NCI-H748 treated with DMSO at 0.1 percent for 48 hours (cell line): ENCODE measurements around the gene HSH2D.
A peak's percentile ranks its signal among the peaks of the same experiment; 100 is the strongest.

Source experiments
- DNase-seq: peaks from one replicate; lab custom pipeline; 2025; lab: John Stamatoyannopoulos, UW

Gene HSH2D

DNA sequence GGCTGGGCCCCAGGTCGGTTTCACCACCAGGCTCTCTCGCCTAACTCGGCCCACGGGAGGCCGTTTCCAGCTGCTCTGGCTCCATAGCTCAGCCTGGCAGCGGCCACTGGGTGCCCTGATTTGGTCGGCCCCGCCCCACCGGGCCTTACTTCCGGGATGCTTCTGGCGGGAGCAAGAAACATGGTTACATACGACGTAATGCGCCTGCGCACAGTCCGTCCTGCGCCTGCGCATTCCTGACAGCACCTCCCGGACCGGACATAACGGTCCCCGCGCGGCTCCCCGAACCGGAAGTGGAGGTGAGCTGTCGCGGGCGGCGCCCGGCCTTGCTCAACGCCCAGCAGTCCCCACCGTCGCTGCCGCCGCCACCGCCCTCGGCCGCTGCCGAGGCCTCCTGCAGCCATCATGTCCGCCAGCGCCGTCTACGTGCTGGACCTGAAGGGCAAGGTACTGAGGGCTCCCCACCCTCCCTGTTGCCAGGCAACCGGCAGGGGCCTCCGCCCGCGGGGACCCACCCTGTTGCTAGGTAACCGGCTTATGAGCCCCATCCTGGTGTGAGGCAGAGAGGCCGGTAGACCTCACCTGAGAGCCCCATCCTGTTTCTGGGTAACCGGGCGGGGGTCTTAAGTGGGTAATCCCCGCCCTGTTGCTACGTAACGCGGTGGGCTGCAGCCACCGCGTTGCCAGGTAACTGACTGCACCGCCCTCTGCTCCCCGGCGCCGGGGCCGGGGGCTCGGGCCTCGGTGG, 54.3 kb downstream of the HSH2D start, which contains the start of gene AP1M1:
TSS of gene AP1M1 (plus strand) at position 290 of the 748 bp plus-strand sequence. CDS start at position 406, 116 bp downstream.
- DNase-seq, result peak; percentile 79

DNA sequence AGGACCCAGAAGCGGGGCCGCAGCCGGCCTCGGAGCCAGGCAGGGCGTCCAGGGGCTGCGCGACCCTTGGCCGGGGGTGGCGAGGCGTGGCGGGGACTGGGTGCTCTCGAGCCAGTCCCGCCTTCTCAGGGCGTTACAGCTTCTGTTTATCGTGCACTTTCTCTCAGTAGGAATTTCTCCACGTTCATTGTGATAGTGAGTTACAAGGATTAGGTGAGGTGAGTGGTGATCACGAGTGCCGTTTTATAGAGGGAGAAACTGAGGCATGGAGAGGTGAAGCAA, 54.8 kb downstream of the HSH2D start:
- DNase-seq, result no peak

- DNase-seq, result no peak
These were observed 55.9 kb downstream of the HSH2D start for GRCh38 chr19:16199275-16199932.

DNA sequence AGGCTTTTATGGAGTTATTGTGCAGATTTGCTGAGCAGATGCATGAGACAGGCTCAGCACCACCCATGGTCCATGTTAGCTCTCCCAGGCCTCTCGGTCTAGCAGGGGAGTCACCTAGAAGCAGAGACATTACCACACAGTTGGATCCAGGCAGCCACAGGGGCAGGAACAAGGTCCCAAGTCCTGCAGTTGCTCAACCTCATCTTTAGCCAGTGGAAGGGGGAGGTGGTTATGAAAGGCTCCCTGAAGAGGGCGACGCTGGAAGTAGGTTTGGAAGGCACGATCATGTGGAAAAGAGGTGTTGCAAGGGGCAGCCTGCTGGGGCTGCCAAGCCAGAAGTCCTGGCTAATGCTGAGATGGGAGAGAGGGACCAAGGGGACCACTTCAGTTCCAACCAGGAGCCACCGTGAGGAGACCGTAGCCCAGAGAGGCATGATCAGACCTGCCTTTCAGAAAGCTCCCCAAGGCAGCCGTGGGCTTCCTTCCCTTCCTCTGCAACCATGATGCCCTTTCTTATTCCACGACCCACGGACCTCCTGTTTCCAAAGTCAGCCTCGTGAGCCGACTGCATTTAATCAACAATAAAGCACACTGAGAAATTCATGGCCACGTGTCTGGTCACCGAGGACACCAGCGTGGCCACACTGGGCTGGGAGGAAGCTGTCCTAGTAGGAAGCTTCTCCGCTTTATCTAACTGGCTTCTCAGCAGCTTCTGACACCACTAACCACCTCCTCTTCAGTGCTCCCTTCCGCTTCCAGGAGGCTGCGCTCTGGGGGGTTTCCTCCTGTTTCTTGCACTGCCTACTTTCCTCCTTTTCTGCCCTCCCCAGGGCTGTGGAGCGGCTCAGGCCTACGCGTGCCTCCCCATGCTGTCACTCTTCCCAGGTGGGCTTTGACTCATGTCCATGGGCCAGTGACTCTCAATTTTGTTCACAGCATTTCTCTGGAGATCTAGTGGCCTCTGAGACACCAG, 56.8 kb downstream of the HSH2D start:
- DNase-seq, result no peak

DNA sequence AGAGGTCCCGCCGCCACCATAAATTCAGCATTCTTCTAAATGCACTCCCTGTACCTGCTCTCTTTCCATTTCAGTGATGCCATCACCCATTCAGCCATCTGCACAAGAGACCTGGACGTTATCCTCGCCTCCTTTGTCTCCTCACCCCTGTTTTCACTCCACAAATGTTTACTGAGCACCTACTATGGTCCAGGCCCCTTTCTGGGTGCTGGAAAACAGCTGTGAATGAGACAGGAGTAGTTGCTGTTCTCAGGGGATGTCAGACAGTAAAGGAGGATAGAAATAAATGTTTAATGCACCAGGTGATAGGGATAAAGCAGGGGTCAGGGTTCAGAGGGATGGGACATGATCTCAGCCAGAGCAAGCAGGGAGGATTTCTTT, 57.5 kb downstream of the HSH2D start:
- DNase-seq, result no peak

GRCh38 chr19:16202320-16203255, 59.1 kb downstream of the HSH2D start:
- DNase-seq, result no peak

- no peak for DNase-seq
These were observed 59.9 kb downstream of the HSH2D start for GRCh38 chr19:16203256-16204004.

DNA sequence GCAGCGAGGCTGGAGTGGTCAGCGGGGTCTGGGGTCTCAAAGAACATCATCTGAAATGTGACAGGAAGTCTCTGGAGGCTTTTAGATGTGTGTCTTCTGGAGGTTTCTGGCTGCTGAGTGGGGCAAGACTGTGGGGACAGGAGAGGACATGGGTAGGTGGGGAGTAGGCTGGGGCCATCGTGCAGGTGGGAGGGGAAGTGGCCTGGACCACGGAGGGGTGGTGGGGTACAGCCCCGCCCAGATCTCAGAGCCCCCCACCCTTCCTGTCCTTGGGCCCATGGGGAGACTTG, 60.5 kb downstream of the HSH2D start:
- DNase-seq, result no peak

DNA sequence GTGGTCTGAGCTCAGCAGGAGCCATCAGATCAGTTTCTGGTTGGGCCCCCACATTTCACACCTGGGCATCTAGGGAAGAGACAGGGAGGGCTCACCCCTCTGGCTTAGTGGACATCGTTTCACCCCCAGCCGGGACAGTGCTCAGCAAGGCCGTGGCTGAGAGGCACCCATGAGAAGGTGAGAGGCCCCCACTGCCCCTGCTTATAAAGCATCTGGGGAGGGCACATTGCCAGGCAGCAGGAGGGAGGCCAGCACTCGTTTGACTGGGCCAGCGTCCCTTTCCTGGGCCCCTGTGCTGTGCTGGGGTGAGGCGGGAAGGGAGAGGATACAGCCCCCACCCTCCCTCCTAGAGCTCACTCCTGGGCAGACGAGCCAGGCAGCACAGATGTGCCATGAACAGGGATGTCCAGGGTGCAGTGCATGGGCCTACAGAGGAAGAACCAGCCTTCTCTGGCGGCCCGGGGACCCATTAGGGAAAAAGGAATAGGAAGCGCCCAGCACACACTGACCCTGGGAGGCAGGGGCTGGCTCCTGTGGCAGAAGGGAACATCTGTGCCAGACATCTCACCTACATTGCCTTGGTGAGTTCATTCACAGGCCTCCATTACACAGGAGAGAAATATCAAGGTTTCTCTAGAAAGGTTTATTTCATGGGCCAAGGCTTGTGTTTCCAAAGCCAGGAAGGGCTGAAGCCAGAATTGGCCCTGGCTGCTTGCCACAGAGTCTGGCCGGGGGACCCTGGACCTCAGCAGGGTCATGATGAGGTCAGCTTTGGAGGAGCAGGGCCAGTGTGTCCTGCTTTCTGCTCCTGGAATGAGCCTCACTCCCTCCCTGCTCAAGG, 61.9 kb downstream of the HSH2D start:
- no peak for DNase-seq

GRCh38 chr19:16206046-16206605, 62.6 kb downstream of the HSH2D start:
- DNase-seq, result no peak

- no peak for DNase-seq
These were observed 63.2 kb downstream of the HSH2D start for GRCh38 chr19:16206637-16207036.

- no peak for DNase-seq
These were observed 63.6 kb downstream of the HSH2D start for GRCh38 chr19:16207063-16207462.

- DNase-seq, result no peak
These were observed 64.1 kb downstream of the HSH2D start for GRCh38 chr19:16207490-16208025.
